DOHH2 (cell line): ENCODE data around the gene ASB13.

Experiments used
- H3F3A ChIP-seq: fragments of 200-600 bp; sonication (generic), shearing (Covaris generic); 2 replicates; pipeline ENCODE4 v1.6.0; 2016; ENCODE audit warnings: antibody characterized with exemption, mild to moderate bottlenecking; ENCODE audit not compliant: control insufficient read depth, insufficient read depth
- H3K27ac ChIP-seq: fragments of 200-600 bp; sonication (generic); 2 replicates; pipeline ENCODE4 v1.5.1; 2014; ENCODE audit warnings: low read depth, mild to moderate bottlenecking, low read length, moderate library complexity
- H3K27me3 ChIP-seq: fragments of 200-600 bp; sonication (generic); 2 replicates; pipeline ENCODE4 v1.6.1; 2014; ENCODE audit warnings: mild to moderate bottlenecking, low read length, mixed read lengths; ENCODE audit not compliant: control insufficient read depth
- H3K36me3 ChIP-seq: fragments of 200-600 bp; sonication (generic); 2 replicates; pipeline ENCODE4 v1.6.1; 2014; ENCODE audit warnings: mild to moderate bottlenecking, low read length, moderate library complexity, mixed read lengths; ENCODE audit not compliant: control insufficient read depth
- H3K4me1 ChIP-seq: fragments of 200-600 bp; sonication (generic); 2 replicates; pipeline ENCODE4 v1.6.1; 2014; ENCODE audit warnings: mild to moderate bottlenecking, low read length, mixed read lengths; ENCODE audit not compliant: control insufficient read depth
- H3K4me2 ChIP-seq: fragments of 200-600 bp; sonication (generic); 2 replicates; pipeline ENCODE4 v1.6.0; 2014; ENCODE audit warnings: mild to moderate bottlenecking, low read length, moderate library complexity
- H3K4me3 ChIP-seq: fragments of 200-600 bp; sonication (generic); 2 replicates; pipeline ENCODE4 v1.5.1; 2014; ENCODE audit warnings: mild to moderate bottlenecking, low read length, mixed read lengths
- H3K79me2 ChIP-seq: fragments of 200-600 bp; sonication (generic); 2 replicates; pipeline ENCODE4 v1.6.1; 2014; ENCODE audit warnings: mild to moderate bottlenecking, low read length, mixed read lengths; ENCODE audit not compliant: control insufficient read depth
- H3K9me2 ChIP-seq: fragments of 200-600 bp; sonication (generic); replicated peaks from 2 replicates; pipeline ENCODE4 v1.6.1; 2014; ENCODE audit warnings: mild to moderate bottlenecking, low read length, mixed read lengths; ENCODE audit not compliant: control insufficient read depth
- H3K9me3 ChIP-seq: fragments of 200-600 bp; sonication (generic); 2 replicates; pipeline ENCODE4 v1.6.1; 2014; ENCODE audit warnings: antibody characterized with exemption, low read length, mixed read lengths; ENCODE audit not compliant: control insufficient read depth, insufficient read depth
- H4K20me1 ChIP-seq: fragments of 200-600 bp; sonication (generic); 2 replicates; pipeline ENCODE4 v1.6.0; 2014; ENCODE audit warnings: low read depth, mild to moderate bottlenecking, antibody characterized with exemption, low read length, moderate library complexity; ENCODE audit not compliant: control insufficient read depth, insufficient read depth
- EZH2phosphoT487 ChIP-seq: fragments of 200-600 bp; sonication (generic); IDR thresholded peaks from 2 replicates; pipeline ENCODE4 v1.6.1; 2017; ENCODE audit warnings: borderline replicate concordance, mild to moderate bottlenecking, antibody characterized with exemption, low read length, moderate library complexity, mixed read lengths
- TF ChIP-seq, protein P1 (sequence below): fragments of 200-600 bp; sonication (generic); IDR thresholded peaks from one replicate; pipeline ENCODE4 v1.5.1; 2014; ENCODE audit warnings: antibody characterized with exemption, mild to moderate bottlenecking, low read depth, low read length; ENCODE audit not compliant: poor library complexity, severe bottlenecking

ASB13 gene

DNA sequence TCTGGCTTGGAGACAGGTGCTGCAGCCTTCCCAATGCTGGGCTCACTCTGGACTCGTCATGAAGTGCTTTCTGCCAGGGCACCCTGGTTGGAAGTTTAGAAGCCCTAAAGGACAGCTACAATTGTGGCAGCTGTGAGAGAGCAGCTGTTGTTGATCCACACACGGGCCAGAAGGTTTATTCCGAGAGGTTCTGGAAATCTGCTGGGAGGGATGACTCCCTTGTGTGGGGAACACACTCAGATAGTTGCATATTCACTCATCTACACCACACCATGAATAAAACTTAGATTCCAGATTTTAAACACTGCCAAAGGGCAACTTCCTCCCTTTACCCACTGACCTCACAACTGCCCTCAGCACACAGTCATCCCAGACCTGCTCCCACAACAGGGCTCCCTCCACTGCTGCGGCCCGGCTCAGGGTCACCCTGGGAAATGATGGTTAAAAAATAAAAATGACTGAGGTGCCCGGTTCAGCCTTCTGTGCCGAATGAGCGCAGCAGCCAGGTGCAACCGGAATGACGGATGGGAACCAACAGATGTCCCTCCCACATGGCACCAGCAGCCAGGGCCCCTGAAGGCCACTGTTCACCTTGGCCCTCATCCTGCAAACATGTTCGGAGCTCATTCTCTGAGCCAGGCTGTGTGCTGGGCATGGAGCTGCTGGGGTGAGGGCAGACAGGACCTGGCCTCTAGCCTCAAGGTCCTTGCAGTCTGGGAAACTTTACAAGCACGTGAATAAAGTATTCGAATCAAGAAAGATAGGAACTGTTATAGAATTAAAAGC lies 40.2 kb downstream of the ASB13 start:
- Histone ChIP-seq H3K4me1 (peaks cover 33% of the 10 kb centered on the region), H3K79me2 (no peaks in the 10 kb centered on the region; the same call in 1 of the 2 replicates), H3K27ac (no peak overlapping the region), H3K36me3 (no peaks in the 10 kb centered on the region), H3F3A (no peaks in the 10 kb centered on the region), H3K27me3 (no peaks in the 10 kb centered on the region), H3K4me2 (no peak overlapping the region), H3K4me3 (no peak overlapping the region), H3K9me2 (no peaks in the 10 kb centered on the region), H3K9me3 (no peaks in the 10 kb centered on the region), H4K20me1 (no peaks in the 10 kb centered on the region)
- no peak for TF ChIP-seq EZH2phosphoT487

DNA sequence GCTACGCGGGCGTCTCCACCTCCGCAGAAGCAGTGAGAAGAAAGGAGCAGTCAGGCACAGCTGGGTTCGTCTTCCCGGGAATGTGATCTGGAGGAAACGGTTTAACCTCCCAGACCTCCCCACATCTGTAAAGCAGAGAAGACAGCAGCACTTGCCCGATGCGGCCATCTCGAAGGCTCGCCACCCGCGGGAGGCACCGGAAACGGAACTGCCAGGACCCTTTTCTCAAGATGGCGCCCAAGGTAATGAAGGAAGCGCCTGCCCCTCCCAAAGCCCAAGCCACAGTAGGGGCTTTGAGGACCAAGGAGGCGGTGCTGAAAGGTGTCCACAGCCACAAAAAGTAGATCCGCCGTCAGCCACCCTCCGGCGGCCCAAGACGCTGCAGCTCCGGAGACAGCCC lies 41.7 kb downstream of the ASB13 start:
- Histone ChIP-seq H3K36me3 (no peaks in the 10 kb centered on the region), H3K79me2 (no peaks in the 10 kb centered on the region; the same call in 1 of the 2 replicates), H3K9me2 (no peaks in the 10 kb centered on the region), H3K27me3 (peaks cover 5% of the 10 kb centered on the region; the same call in 1 of the 2 replicates), H3K4me1 (peaks cover 24% of the 10 kb centered on the region), H3K4me3 (no peak overlapping the region), H3K4me2 (no peak overlapping the region), H3F3A (no peaks in the 10 kb centered on the region), H3K9me3 (no peaks in the 10 kb centered on the region), H4K20me1 (no peaks in the 10 kb centered on the region), H3K27ac (no peak overlapping the region)
- TF ChIP-seq EZH2phosphoT487: no peak
- TF ChIP-seq, protein P1, sequence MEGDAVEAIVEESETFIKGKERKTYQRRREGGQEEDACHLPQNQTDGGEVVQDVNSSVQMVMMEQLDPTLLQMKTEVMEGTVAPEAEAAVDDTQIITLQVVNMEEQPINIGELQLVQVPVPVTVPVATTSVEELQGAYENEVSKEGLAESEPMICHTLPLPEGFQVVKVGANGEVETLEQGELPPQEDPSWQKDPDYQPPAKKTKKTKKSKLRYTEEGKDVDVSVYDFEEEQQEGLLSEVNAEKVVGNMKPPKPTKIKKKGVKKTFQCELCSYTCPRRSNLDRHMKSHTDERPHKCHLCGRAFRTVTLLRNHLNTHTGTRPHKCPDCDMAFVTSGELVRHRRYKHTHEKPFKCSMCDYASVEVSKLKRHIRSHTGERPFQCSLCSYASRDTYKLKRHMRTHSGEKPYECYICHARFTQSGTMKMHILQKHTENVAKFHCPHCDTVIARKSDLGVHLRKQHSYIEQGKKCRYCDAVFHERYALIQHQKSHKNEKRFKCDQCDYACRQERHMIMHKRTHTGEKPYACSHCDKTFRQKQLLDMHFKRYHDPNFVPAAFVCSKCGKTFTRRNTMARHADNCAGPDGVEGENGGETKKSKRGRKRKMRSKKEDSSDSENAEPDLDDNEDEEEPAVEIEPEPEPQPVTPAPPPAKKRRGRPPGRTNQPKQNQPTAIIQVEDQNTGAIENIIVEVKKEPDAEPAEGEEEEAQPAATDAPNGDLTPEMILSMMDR: no peak

DNA sequence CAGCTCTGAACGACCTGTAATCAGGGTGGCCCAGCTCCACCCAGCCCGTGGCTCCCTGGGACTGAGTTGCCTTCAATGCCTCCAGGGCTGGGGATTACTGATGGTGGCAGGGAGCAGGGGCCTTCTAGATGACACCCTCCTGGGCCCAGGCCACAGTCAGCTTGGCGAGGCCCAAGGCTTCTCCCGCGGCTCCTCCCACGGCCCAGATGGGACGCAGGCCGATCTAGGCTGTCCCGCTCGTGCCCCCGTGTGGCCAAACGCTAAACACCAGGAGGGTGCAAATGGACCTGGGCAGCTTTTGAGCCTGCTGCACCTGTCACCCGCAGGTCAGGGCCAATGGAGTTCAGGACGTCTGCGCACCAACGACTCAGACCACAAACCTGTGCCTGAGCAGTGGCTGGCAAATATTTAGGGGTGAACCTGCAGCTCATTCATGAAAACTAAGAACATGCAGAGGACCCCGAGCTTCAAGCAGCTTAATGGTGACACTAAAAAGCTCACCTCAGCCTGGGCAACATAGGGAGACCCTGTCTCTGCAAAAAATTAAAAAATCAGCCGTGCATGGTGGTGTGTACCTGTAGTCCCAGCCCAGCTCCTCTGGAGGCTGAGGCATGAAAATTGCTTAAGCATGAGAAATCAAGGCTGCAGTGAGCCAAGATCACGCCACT lies 43.2 kb downstream of the ASB13 start:
- H3K9me2 ChIP-seq: no peaks in the 10 kb centered on the region
- peaks cover 9% of the 10 kb centered on the region; the same call in 1 of the 2 replicates for H3K27me3 ChIP-seq
- H4K20me1 ChIP-seq: no peaks in the 10 kb centered on the region
- H3K36me3 ChIP-seq: no peaks in the 10 kb centered on the region
- H3F3A ChIP-seq: no peaks in the 10 kb centered on the region
- no peaks in the 10 kb centered on the region for H3K9me3 ChIP-seq
- no peaks in the 10 kb centered on the region for H3K79me2 ChIP-seq
- no peak for TF ChIP-seq EZH2phosphoT487
- TF ChIP-seq, protein P1: peak; percentile 97
- H3K4me1 ChIP-seq: peaks cover 10% of the 10 kb centered on the region
- H3K4me2 ChIP-seq: peak overlapping the region; percentile 52
- no peak overlapping the region for H3K4me3 ChIP-seq
- no peak overlapping the region for H3K27ac ChIP-seq
